HG02678 (cell line): ENCODE results near the gene LRRIQ1.
"Not testable (repeated sequence)": the region's sequence is repeated elsewhere in the genome, so short reads cannot be mapped to it uniquely, and the experiment has no call there.

Experiments used
- ATAC-seq: cut with Tn5 transposase; IDR thresholded peaks from one replicate; pipeline ENCODE4 v1.9.1; 2021; ENCODE audit warnings: mild to moderate bottlenecking, moderate library complexity; ENCODE audit not compliant: unreplicated experiment

The LRRIQ1 gene

DNA sequence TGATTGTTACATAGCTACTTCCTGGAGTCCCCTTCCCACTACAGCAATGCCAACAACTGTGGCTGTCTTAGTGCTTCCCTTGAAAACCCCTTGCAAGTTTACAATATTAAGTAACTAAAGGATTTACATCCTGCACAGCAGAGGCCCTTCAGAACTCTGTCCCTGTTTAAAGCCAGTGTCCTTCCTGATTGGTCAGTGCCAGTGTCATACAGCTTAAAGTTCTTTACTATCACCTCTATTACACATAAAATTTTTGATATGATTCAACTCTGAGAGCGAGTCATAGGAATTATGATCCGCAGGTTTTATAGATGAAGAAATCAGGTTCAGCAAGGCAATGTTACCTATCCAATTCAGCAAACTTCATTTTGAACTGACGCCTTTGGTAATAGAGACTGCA lies 152.5 kb downstream of the LRRIQ1 start:
- ATAC-seq = no peak

DNA sequence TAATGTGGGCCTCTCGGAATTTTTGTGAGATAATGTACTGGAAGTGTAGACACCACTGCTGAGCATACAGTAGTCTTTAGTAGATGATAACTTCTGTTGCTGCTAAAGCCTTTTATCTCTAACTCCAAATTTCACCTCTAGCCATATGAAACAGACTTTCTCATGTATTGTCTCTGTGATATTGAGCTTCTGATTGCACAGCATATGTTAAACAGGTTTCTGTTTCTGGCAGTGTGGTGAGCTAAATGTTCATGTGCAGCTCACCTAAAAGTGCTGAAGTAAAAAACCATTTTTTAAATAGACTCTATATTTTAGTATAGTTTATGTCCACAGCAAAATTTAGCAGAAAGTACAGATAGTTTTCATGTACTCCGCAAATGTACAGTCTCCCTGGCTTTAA lies 154.6 kb downstream of the LRRIQ1 start:
- ATAC-seq = no peak

DNA sequence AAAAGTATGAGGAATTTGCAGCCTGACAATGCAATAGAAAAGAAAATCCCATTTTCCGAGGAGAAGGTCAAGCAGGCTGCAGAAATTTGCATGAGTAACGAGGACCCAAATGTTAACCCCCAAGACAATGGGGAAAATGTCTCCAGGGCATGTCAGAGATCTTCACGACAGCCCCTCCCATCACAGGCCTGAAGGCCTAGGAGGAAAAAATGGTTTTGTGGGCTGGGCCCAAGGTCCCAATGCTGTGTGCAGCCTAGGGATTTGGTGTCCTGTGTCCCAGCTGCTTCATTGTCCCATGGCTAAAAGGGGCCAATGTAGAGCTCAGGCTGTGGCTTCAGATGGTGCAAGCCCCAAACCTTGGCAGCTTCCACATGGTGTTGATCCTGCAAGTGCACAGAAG lies 167.7 kb downstream of the LRRIQ1 start:
- ATAC-seq = not testable (repeated sequence)

DNA sequence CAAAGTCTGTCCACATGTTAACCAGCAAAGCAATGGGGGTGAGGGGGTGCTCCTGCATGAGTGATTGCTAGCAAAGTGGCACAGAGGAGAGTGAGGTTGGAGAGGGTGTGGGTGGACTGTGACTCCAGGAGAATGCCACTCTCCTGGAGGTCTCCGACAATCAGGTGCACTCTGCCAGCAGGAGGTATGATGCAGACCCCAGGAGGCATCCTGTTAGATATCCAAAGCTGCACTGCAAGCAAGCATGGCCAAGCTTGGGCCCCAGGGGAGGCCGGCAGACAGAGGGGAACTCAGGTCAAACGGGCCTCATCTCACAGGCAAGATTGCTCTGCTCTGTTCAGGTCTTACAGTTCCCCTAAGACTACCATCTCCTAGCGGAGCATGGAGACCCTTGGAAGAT lies 170.4 kb downstream of the LRRIQ1 start:
- no peak for ATAC-seq

DNA sequence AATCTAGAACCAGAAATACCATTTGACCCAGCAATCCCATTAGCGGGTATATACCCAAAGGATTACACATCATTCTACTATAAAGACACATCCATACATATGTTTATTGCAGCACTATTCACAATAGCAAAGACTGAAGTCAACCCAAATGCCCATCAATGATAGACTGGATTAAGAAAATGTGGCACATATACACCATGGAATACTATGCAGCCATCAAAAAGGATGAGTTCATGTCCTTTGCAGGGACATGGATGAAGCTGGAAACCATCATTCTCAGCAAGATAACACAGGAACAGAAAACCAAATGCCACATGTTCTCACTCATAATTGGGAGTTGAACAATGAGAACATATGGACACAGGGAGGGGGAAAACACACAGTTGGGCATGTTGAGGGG lies 188.2 kb downstream of the LRRIQ1 start:
- not testable (repeated sequence) for ATAC-seq

DNA sequence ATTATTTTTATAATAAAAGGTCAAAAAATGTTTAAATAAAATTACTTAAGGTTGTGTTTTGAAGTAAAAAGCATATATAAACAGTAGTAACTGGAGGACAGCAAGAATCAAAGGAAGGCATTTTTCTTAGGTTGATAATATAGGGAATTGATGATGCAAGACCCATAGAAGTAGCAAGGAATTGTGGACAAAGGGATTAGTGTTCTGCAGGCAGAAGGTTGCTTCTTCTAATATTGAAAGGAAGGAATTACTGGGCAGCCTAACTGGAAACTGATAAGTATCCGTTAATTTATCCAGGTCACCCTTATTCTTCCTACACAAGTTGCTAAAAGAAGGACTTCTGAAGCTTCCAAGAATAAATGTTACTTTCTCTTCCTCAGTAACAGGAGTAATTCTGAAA lies 189.3 kb downstream of the LRRIQ1 start:
- ATAC-seq = no peak

DNA sequence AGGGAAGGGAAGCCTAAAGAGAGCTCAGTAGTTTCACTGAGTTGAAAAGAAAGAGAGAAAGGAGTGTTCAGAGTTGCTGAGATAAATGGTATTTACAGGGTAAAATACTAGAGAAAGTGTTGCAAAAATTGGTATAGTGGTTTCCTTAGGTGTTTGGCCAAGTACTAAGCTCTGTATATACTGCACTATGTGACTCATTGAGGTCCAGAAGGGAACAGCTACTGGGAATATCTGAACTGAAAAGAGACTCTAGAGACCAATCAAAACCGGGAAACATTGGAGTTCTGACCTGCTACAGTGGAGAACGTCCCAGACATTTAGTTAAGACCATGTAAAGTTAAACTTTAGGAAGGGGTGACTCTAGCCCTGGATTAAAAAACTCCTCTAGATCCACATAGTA lies 201.2 kb downstream of the LRRIQ1 start:
- no peak for ATAC-seq

DNA sequence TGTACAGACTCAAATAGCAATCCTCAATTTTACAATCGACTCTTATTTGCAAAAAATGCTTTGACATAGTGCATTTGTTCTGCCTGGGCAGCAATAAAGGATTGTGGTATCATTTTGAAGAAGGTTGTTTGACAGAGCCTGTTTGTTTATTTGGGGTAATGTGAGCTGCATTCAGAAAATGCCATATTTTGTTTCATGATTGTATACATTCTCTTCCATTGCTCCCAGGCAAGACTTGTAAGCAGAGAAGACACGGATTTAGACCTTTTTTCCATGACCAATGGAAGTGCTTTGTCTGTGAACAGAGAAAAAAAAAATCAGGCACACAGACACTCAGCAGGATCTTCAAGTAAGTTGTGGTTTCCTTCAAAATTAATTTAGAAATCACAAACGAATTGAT lies 208.4 kb downstream of the LRRIQ1 start:
- ATAC-seq = no peak

DNA sequence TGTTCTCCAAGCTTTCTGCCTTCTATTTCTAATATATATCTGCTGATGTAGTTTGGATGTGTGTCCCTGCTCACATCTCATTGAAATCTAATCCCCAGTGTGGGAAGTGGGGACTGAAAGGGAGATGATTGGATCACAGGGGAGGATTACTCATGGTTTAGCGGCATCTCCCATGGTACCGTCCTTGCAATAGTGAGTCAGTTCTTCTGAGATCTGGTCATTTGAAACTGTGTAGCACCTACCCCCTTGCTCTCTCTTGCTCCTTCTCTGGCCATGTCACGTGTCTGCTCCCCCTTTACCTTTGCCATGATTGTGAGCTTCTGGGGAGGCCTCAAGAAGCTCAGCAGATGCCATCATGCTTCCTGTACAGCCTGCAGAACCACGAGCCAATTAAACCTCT lies 217.7 kb downstream of the LRRIQ1 start:
- no peak for ATAC-seq

DNA sequence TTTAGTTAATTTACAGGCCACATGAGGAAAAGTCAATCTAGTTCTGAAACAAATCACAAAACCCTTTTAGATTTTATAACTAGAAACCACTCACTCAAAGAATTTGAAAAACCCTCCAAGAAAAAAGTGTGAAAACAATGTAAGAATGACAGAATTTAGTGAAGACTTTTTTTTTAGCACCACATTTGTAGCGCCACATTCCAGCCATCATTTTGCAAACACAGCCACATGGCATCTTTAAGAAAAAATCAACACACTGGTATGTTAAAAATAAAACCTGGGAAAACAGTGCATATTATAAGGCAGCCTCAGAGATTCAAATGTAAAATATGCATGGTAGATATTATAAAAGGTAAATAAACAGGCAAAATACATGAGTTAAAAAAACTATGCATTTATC lies 221.5 kb downstream of the LRRIQ1 start:
- ATAC-seq = no peak

DNA sequence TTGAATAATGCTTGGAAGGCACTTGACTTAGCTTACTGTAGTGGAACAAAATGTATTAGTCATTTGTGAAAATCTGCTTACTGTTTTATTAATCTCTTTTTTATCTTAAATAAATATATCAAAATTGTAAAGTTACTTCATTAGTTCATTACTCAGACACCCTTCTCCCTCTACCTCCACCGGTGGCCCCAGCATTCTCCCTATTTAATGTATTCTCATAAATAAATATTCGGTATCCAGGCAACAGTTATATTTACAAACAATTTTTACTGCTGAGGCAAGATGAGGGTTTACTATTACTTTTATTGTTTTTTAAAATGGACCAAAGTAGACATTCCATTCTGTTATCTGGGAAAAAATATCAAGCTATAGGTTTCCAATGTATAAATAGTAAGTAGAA lies 224.3 kb downstream of the LRRIQ1 start:
- no peak for ATAC-seq

DNA sequence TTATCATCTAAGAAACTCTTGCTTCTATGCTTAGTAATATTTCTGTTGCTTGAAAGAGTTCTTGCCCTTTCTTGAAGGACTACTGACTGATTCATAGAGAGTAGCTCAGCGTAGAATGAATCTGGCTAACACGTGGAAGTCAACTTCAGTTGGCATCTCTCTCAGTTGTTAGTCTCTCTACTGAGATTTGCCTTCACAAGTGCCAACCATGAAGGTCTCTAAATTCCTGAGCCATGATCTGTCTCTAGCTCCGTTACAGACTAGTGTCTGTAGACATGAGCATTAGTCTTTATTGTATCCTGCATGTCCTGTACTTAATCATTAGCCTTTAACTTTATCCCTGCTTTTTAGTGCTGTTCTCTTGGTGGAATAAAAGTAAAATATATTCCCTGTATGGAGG lies 224.7 kb downstream of the LRRIQ1 start:
- no peak for ATAC-seq

DNA sequence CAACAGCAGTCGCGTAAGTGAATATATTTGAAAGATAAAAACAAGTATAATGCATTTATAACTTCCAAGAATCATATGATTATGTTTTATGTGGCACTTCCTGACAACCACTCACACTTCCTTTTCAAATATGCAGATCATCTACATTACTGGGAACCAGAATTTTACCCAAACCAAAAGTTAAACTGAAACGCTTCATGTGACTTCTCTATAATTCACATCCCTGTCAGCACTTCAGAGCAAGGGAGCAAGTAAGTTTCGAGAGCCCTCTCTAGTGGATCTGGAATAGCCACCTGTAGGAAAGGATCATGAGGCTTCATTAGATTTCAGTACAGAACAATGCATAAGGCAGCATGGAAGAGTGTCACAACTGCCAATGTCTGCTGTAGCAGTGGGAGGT lies 230.2 kb downstream of the LRRIQ1 start:
- ATAC-seq = no peak

DNA sequence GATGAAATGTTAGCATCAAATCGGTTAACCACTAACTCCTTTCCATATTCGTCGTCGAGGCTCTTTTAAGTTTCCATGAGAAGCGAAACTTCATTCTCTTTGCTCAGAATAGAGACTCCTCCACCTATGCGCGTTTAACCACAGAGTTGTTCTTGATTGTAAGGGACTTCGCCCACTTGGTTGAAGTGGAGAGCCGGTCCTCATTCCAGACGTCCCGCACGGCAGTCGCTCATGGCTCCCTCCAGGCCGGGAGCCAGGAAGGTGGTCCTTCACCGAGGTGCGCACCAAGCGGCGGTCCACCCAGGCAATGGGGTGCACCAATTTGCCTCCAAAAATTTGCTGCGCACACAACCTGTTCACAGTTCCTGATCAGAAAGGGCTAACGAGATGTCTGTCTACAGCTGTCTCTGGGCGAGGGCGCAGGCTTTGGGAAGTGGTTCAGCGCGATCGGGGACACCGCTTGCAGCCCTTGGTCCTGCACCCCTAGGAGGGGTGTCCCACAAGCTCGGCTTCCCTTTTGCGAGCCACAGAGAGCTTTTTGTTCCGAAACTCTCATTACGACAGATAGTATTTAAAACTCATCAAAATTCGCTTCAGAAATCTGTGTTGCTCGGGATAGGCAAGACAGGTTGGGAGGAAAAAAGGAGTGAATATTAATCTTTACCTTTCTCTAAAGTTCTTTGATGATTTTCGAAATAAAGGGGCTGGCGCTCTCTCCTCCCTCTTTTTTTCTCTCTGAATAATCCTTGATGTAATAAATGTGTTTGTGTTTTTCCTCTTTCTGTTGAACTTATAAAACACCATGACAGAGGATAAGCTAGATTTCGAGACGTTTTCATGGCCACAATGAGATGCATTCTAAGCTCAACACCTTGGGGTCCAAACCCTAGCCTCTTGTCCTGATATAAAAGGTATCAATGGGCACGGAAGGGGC lies 237.5 kb downstream of the LRRIQ1 start:
- peak; percentile 77 for ATAC-seq

DNA sequence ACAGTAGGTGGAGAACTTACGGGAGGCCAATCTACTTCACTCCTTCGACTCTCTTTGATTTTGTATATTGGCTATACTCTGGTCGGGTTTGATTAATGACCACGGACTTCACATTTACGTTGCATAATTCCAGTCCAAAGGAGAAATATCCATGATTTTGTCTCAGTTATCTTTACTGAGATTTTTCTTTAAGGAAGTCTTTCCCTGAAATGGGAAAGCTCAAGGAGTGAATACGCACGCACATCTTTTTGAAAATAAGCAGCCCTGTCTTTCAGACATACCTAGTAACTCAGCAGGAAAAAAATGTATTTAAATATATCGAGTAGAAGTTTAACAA lies 238.1 kb downstream of the LRRIQ1 start:
- no peak for ATAC-seq

DNA sequence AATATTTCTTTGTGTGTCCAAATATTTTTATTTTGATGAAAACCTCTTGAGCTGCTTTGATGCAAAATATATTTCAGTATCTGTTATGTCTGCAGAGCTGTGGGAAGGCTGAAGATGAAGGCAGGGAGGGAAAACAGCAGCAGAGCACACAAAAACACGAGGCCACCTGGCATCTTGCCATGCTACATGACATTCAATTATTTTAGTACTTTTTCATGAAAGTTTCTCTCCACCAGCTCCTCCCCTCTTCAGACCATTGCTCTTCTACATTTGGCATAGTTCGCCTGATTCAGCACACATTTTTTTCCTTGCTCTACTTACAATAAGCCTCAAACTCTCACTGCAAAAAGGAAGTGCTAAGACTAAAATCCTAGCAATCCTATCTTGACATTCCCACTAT lies 239.2 kb downstream of the LRRIQ1 start:
- no peak for ATAC-seq

DNA sequence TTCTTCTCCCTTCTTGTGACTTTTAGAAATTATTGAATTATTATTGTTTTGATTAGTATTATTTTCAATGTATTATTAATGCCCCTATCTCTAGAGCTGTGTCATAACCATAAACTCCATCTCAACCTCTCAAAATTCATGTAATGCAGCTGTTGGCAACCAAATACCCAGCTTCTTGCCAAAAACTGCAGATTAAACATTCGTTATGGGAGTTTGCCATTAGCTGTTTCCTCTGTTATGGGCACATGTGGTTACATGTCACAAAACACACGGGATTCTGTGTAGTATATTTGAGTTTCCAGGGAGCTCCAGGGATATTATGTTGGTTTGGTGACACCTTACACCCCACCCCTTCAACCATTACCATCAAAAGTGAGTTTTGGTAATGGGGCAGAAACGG lies 241.0 kb downstream of the LRRIQ1 start:
- ATAC-seq = no peak

DNA sequence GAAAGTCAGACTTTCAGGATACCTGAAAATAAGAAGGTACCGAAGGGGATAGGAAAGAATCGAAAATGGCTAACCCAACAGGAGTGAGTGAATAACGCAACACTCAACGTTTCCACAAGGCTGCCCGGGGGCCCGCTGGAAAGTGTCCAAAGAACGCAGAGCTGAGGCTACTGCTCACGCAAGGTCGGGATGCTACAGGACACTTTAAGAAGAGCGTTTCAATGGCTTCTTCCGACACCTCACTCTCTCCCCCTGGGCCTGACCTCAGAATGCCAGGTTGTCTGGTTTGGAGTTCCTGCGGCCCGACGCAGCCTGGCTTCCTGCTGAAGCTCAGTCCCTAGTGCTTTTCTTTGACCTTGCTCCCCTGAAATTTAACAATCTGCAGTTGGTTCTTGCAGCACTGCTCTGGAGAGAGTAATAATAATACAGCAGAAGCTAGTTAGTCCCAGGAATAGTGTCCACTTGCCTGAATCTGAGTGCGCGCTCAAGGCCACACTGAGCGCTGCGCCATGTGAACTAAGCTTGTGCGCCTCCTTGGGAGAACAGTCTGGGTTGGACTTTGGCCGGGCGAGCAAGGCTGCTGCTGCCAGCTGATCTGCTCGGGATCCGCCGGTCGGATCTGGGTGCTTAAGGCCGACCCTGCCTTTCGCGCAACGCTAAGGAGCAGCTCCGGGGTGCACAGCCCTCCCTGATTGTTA lies 241.9 kb downstream of the LRRIQ1 start:
- ATAC-seq = no peak

DNA sequence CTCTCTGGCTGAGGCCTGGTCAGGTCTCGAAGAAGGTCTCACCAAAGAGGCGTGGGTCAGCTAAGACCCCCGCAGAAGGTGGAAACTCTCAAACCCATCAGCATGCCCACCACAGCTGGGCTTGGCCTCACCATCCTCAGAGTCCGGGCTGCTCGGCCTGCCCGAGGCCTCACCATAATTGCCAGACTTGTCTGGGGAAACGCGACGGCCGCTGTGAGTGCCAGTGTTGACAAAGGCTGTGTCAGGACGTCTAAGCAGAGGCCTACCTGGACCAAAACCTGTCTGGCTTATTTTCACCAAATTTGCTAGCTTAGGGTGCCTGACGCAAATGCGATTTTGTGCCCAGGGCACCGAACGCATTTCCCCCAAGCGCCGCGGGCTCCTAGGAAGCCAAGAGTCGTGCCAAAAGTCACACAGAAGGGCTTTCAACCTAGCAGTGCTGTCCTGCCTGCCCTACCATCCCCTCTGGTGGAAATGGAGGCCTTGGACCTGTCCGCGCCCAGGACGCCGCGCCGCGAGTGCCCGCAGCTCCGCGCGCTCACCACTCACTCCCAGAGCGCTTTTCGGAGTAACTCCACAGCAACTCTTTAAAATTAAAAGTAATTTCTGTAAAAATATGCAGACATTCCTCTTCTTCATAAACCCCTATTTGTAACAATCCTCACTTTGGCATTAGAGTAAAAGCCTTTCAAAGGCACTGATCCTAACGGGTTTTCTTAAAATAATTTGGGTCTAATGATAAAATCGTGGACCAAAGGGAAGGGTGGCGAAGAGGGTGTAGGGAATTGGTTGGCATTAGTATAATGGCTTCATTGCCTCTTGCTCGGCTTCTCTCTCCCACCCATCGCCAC lies 242.7 kb downstream of the LRRIQ1 start:
- ATAC-seq = no peak

DNA sequence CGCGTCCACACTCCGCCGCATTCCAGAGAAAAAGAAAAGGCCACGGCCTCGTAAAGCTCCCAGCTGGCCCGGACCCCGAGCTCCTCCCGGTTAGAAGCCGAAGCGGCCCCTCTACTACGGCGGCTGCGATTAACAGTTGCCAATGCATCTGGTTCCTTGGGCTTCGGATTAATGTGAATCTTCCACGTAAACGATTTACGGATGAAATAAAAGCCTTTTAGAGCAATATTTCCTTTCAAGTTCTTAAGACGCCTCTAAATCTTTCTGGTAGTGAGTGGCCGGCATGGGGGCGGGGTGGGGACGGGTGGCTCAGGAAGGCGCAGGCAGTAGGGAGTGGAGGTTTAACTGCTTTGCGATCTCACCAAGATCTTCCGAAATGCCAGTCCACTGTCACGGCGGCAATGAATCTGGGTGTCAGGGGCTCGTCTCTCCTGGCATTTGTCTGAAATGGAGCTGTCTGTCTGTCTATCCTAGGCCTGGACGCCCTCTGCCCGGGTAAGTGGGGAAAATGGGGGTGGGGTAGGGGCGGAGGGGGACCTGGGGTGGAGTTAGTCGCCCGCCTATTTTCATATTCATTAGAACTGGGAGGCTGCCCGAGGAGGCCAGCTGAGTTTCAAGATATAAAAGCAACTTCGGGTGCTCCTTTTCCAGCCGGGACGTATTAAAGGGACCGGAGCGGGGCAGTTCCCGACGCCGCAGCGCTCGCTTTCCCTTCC lies 243.5 kb downstream of the LRRIQ1 start:
- no peak for ATAC-seq
